Measurements from ENCODE around the gene NTN5.

Gene NTN5

DNA sequence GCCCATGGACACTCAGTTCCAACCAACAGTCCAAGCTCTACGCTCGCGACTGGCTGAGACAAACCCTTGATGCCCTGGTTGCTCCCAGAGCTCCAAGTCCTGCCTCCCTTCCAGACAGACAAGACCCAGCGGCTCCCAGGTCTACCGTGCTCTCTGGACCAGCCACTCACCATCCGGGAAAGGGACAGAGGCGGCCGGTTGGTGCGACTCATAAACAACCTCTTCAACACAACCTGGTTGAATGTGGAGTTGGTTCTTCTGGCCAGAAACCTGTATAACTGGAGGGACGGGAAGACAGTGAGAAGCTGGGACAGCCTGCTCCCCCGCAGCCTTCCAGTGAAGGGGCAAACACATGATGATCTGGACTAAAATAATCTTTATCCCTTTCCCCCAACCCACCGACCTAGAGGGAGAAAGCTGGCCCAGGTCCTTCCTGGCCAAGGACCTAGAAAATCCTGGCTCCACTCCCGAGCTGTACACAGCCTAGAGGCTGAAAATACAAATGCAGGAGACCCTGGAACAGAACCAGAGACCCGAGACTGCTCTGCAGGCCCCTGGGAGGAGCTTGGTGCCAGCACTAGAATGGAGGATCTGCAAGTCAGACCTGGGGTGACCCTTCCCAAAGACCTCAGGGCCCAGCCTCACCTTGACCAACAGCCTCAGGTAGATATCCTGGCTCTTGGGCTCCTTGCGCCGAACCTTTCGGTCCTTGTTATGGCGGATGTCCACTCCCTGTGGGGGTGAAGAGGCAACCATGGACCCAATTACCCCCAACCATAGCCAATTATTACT, 55.5 kb downstream of the NTN5 start:
- no peak for DNase-seq
- H3K36me3 ChIP-seq (ENCODE audit: control insufficient read depth, insufficient read depth, low read length), result peaks cover 26% of the 10 kb centered on the region
- H3K27me3 ChIP-seq (ENCODE audit: insufficient read depth, low read length, poor library complexity), result no peaks in the 10 kb centered on the region
- H3K79me1 ChIP-seq (ENCODE audit: low read length), result peaks cover 11% of the 10 kb centered on the region
- peak overlapping the region; percentile 95 for H3K56ac ChIP-seq (ENCODE audit: low read length)
- no peak overlapping the region for H3K4ac ChIP-seq (ENCODE audit: low read depth, low read length)
- no CpG with 5 or more reads among the region's 18 CpGs for WGBS (ENCODE audit: extremely low coverage, insufficient coverage, low lambda C conversion rate)
- no peak overlapping the region for H3K18ac ChIP-seq (ENCODE audit: low read length)
- no peak overlapping the region for H4K8ac ChIP-seq (ENCODE audit: low read depth, low read length)
- H3K27ac ChIP-seq (ENCODE audit: low read depth, low read length), result no peak overlapping the region
- H2AK5ac ChIP-seq (ENCODE audit: low read length), result no peak overlapping the region
- peaks cover 11% of the 10 kb centered on the region for H3K4me1 ChIP-seq (ENCODE audit: control insufficient read depth, low read depth, low read length)
- H4K5ac ChIP-seq (ENCODE audit: low read length), result no peak overlapping the region
- peak overlapping the region; percentile 99 for H3K4me3 ChIP-seq (ENCODE audit: low read length)
- peak overlapping the region; percentile 92 for H3K9ac ChIP-seq (ENCODE audit: low read length)
- peak overlapping the region; percentile 67 for H3K4me2 ChIP-seq (ENCODE audit: low read length)
- no peak overlapping the region for H2BK5ac ChIP-seq (ENCODE audit: low read length)
- H2BK120ac ChIP-seq (ENCODE audit: low read depth, low read length), result no peak overlapping the region
- H2BK15ac ChIP-seq (replicated peaks; ENCODE audit: low read depth), result no peak overlapping the region
- peaks cover 33% of the 10 kb centered on the region for H3K79me2 ChIP-seq (ENCODE audit: control insufficient read depth, insufficient read depth, low read length)
- H3K23ac ChIP-seq (ENCODE audit: low read length), result no peak overlapping the region

DNA sequence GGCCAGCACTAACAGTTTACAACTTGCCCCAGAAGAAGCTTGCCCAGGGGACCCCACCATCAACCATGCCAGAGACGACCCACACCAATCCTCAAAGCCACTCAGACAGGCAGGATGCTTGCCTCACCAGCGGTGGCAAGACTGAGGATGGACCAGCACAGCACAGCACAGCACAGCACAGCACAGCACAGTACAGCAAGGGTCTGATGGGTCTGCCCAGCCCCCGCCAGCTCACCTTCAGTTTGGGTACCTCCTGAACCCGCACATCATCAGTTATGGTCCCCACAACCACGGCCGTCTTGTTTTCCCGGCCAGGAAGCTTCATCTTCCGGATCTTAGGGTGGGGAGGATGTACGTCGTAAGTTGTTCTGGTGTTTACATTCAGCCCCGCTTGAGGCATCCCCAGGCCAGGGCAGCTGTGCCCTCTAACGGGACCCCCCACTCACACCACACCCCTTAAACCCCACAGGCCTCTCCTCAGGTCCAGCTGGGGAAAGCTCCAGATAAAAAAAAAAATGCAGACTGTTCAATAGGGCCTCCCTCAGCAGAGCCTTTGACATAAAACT, 56.2 kb downstream of the NTN5 start:
- H2BK15ac ChIP-seq (replicated peaks; ENCODE audit: low read depth), result no peak overlapping the region
- DNase-seq, result no peak
- peaks cover 26% of the 10 kb centered on the region for H3K36me3 ChIP-seq (ENCODE audit: control insufficient read depth, insufficient read depth, low read length)
- no peak overlapping the region for H3K23ac ChIP-seq (ENCODE audit: low read length)
- H3K4me3 ChIP-seq (ENCODE audit: low read length), result no peak overlapping the region
- peaks cover 11% of the 10 kb centered on the region for H3K4me1 ChIP-seq (ENCODE audit: control insufficient read depth, low read depth, low read length)
- H2BK5ac ChIP-seq (ENCODE audit: low read length), result no peak overlapping the region
- H3K4me2 ChIP-seq (ENCODE audit: low read length), result no peak overlapping the region
- H3K4ac ChIP-seq (ENCODE audit: low read depth, low read length), result no peak overlapping the region
- H3K56ac ChIP-seq (ENCODE audit: low read length), result peak overlapping the region; percentile 95
- no CpG with 5 or more reads among the region's 12 CpGs for WGBS (ENCODE audit: extremely low coverage, insufficient coverage, low lambda C conversion rate)
- peak overlapping the region; percentile 92 for H3K9ac ChIP-seq (ENCODE audit: low read length)
- H4K8ac ChIP-seq (ENCODE audit: low read depth, low read length), result no peak overlapping the region
- no peak overlapping the region for H3K27ac ChIP-seq (ENCODE audit: low read depth, low read length)
- no peak overlapping the region for H4K5ac ChIP-seq (ENCODE audit: low read length)
- no peak overlapping the region for H3K18ac ChIP-seq (ENCODE audit: low read length)
- peaks cover 33% of the 10 kb centered on the region for H3K79me2 ChIP-seq (ENCODE audit: control insufficient read depth, insufficient read depth, low read length)
- no peaks in the 10 kb centered on the region for H3K27me3 ChIP-seq (ENCODE audit: insufficient read depth, low read length, poor library complexity)
- H3K79me1 ChIP-seq (ENCODE audit: low read length), result peaks cover 11% of the 10 kb centered on the region
- no peak overlapping the region for H2AK5ac ChIP-seq (ENCODE audit: low read length)
- no peak overlapping the region for H2BK120ac ChIP-seq (ENCODE audit: low read depth, low read length)

DNA sequence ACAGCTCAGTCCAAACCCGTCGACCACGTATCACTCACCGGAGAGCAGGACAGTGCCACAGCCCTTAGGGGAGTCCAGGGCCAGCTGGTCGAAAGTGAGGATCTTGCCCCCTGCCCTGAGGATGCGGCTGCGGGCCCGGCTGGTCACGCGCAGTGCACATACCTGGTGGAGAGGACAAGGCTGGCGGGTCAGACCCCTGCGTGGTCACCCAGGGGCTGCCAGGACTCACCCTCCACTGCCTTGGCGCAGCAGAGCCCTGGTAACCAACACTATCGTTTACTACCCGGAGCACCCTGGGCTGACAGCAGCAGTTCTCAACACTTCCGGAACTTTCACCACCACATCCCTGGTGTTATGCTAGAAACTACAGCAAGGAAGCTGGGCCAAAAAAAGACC, 56.8 kb downstream of the NTN5 start:
- Histone ChIP-seq H3K23ac (ENCODE audit: low read length) (no peak overlapping the region), H3K4me3 (ENCODE audit: low read length) (no peak overlapping the region), H2AK5ac (ENCODE audit: low read length) (no peak overlapping the region), H4K8ac (ENCODE audit: low read depth, low read length) (no peak overlapping the region), H3K4ac (ENCODE audit: low read depth, low read length) (no peak overlapping the region), H3K79me1 (ENCODE audit: low read length) (peaks cover 11% of the 10 kb centered on the region), H3K27me3 (ENCODE audit: insufficient read depth, low read length, poor library complexity) (no peaks in the 10 kb centered on the region), H3K36me3 (ENCODE audit: control insufficient read depth, insufficient read depth, low read length) (peaks cover 26% of the 10 kb centered on the region), H3K27ac (ENCODE audit: low read depth, low read length) (no peak overlapping the region), H3K79me2 (ENCODE audit: control insufficient read depth, insufficient read depth, low read length) (peaks cover 33% of the 10 kb centered on the region), H4K5ac (ENCODE audit: low read length) (no peak overlapping the region), H3K56ac (ENCODE audit: low read length) (peak overlapping the region; percentile 49), H3K18ac (ENCODE audit: low read length) (no peak overlapping the region), H2BK15ac (replicated peaks; ENCODE audit: low read depth) (no peak overlapping the region), H3K4me2 (ENCODE audit: low read length) (no peak overlapping the region), H2BK120ac (ENCODE audit: low read depth, low read length) (no peak overlapping the region), H3K9ac (ENCODE audit: low read length) (peak overlapping the region; percentile 92), H2BK5ac (ENCODE audit: low read length) (no peak overlapping the region), H3K4me1 (ENCODE audit: control insufficient read depth, low read depth, low read length) (peaks cover 11% of the 10 kb centered on the region)
- DNase-seq, result no peak
- WGBS (ENCODE audit: extremely low coverage, insufficient coverage, low lambda C conversion rate), result no CpG with 5 or more reads among the region's 16 CpGs

DNA sequence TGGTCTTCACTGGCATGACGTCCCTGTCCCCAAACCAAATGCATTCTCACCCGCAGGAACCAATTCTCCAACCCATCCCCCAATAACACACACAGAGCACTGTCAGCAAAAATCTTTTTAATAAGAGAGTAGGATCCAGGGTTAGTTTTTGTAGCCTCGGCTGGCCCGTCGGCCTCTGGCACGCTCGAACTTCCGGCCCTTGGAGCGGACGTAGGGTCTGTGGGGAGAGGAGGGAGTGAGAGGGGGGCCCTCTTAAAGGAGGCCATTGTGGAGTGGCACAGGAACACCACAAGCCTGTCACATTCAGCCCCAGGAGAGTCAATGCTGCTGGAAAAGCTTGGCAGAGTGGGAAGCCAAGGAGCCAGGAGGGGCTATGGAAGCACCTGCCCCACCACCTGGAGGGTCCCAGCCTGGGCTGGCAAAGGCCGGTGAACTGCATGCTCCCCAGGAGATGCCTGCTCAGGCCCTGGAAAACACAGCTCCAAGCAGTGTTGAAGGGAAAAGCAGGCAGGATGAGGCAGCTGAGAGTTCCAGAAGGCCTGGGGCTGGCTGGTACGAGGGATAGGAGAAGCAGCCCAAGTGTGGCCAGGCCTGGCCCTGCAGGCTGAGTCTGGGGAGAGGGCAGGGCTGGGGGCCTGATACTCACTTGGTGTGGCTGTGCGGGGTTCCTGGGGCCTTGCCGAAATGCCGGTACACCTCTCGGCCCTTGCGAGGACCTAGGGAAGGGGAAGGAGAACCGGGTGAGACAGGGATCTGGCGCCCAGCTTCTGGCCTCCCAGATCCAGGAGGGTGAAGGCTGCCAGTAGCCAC, 57.4 kb downstream of the NTN5 start:
- Histone ChIP-seq H2AK5ac (ENCODE audit: low read length) (no peak overlapping the region), H3K4me2 (ENCODE audit: low read length) (no peak overlapping the region), H3K27me3 (ENCODE audit: insufficient read depth, low read length, poor library complexity) (no peaks in the 10 kb centered on the region), H3K36me3 (ENCODE audit: control insufficient read depth, insufficient read depth, low read length) (peaks cover 26% of the 10 kb centered on the region), H3K79me2 (ENCODE audit: control insufficient read depth, insufficient read depth, low read length) (peaks cover 33% of the 10 kb centered on the region), H3K79me1 (ENCODE audit: low read length) (peaks cover 11% of the 10 kb centered on the region), H3K23ac (ENCODE audit: low read length) (no peak overlapping the region), H3K4me3 (ENCODE audit: low read length) (no peak overlapping the region), H2BK15ac (replicated peaks; ENCODE audit: low read depth) (no peak overlapping the region), H3K9ac (ENCODE audit: low read length) (peak overlapping the region; percentile 40), H3K4me1 (ENCODE audit: control insufficient read depth, low read depth, low read length) (peaks cover 11% of the 10 kb centered on the region), H4K8ac (ENCODE audit: low read depth, low read length) (no peak overlapping the region), H4K5ac (ENCODE audit: low read length) (no peak overlapping the region), H3K56ac (ENCODE audit: low read length) (peak overlapping the region; percentile 65), H3K18ac (ENCODE audit: low read length) (no peak overlapping the region), H2BK120ac (ENCODE audit: low read depth, low read length) (no peak overlapping the region), H3K27ac (ENCODE audit: low read depth, low read length) (peak overlapping the region; percentile 71), H3K4ac (ENCODE audit: low read depth, low read length) (no peak overlapping the region), H2BK5ac (ENCODE audit: low read length) (no peak overlapping the region)
- no CpG with 5 or more reads among the region's 19 CpGs for WGBS (ENCODE audit: extremely low coverage, insufficient coverage, low lambda C conversion rate)
- DNase-seq, result no peak

DNA sequence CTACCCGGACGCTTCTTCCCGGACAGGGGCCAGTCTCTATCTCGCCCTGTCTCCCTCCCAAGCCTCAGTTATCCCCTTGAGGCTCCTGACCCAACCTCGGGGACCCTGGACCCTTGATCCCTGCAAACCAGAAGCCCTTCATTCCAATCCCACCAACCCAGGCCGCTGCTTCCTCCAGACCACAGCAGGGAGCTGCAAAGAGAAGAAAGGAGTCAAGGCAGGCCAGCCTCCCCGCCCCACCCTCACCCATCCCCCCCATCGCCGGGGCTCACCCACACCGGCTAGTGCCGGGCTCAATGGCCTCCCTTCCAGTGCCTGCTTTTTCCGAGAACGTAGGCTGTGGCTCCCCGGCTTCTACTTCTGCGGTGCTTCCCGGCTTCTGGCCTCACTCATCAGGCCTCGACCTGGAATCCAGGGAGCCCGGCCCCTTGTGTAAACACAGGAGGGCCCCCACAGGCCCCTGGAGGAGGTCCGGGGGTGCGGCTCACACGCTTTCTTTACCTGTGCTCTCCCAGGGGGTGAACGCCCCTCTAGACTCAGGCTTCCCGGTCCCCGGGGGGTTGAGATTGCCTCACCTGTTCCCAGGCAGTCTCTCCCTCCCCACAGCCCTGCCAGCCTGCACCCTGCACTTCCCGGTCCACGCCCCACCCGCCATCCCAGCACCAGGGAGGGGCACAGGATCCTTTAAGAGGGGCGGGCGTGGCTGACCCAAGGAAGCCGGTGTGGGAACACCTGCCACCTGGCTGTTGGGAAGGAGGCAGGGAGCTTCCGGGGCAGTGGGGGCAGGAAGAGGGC, 58.2 kb downstream of the NTN5 start, which contains the start of gene FAM83E:
FAM83E (minus strand) TSS at position 641 of the 795 bp plus-strand sequence. CDS start 1,704 bp downstream, outside the sequence.
- Histone ChIP-seq H4K8ac (ENCODE audit: low read depth, low read length) (no peak within 1 kb of the TSS), H3K27me3 (ENCODE audit: insufficient read depth, low read length, poor library complexity) (no peaks in the 10 kb centered on the region), H3K4me1 (ENCODE audit: control insufficient read depth, low read depth, low read length) (peaks cover 8% of the 10 kb centered on the region), H3K27ac (ENCODE audit: low read depth, low read length) (peak within 1 kb of the TSS; percentile 71), H2AK5ac (ENCODE audit: low read length) (no peak within 1 kb of the TSS), H3K4me3 (ENCODE audit: low read length) (no peak within 1 kb of the TSS), H3K79me1 (ENCODE audit: low read length) (peaks cover 11% of the 10 kb centered on the region), H4K5ac (ENCODE audit: low read length) (no peak within 1 kb of the TSS), H3K4me2 (ENCODE audit: low read length) (no peak within 1 kb of the TSS), H3K79me2 (ENCODE audit: control insufficient read depth, insufficient read depth, low read length) (peaks cover 33% of the 10 kb centered on the region), H3K18ac (ENCODE audit: low read length) (peak within 1 kb of the TSS; percentile 24), H3K4ac (ENCODE audit: low read depth, low read length) (no peak within 1 kb of the TSS), H3K9ac (ENCODE audit: low read length) (peak within 1 kb of the TSS; percentile 51), H3K36me3 (ENCODE audit: control insufficient read depth, insufficient read depth, low read length) (peaks cover 26% of the 10 kb centered on the region), H3K23ac (ENCODE audit: low read length) (no peak within 1 kb of the TSS), H3K56ac (ENCODE audit: low read length) (peak within 1 kb of the TSS; percentile 65), H2BK5ac (ENCODE audit: low read length) (no peak within 1 kb of the TSS), H2BK15ac (replicated peaks; ENCODE audit: low read depth) (no peak within 1 kb of the TSS), H2BK120ac (ENCODE audit: low read depth, low read length) (no peak within 1 kb of the TSS)
- no CpG with 5 or more reads among the region's 31 CpGs for WGBS (ENCODE audit: extremely low coverage, insufficient coverage, low lambda C conversion rate)
- peak; percentile 78 for DNase-seq
